ENCODE measurements around the gene IRAK3. TPM values are rescaled to one million over a fixed set of nuclear protein-coding genes. Genes with fewer than 3 reads are reported as not detected.

Gene IRAK3
- total and polyA plus RNA-seq, 3 donors from 2014 or later: 3.1 to 7.0 (median 6.1) TPM

GRCh38 chr12:66194122-66194521 is 5.1 kb downstream of the IRAK3 start:
- DNase-seq: no peak
- Histone ChIP-seq H3K9me3 (no peaks in the 10 kb centered on the region), H3K27me3 (no peaks in the 10 kb centered on the region), H3K4me3 (no peak overlapping the region), H3K4me1 (peaks cover 5% of the 10 kb centered on the region), H3K27ac (no peak overlapping the region), H3K36me3 (ENCODE audit: low read depth, missing control alignments) (no peaks in the 10 kb centered on the region)
- intact Hi-C loops (cut with DNase I; ENCODE audit: low total_unique reads): no loop called here
- 87 to 100% methylated on average over 2 of the region's 2 CpGs for WGBS, 2 donors
- TF ChIP-seq, protein P1, sequence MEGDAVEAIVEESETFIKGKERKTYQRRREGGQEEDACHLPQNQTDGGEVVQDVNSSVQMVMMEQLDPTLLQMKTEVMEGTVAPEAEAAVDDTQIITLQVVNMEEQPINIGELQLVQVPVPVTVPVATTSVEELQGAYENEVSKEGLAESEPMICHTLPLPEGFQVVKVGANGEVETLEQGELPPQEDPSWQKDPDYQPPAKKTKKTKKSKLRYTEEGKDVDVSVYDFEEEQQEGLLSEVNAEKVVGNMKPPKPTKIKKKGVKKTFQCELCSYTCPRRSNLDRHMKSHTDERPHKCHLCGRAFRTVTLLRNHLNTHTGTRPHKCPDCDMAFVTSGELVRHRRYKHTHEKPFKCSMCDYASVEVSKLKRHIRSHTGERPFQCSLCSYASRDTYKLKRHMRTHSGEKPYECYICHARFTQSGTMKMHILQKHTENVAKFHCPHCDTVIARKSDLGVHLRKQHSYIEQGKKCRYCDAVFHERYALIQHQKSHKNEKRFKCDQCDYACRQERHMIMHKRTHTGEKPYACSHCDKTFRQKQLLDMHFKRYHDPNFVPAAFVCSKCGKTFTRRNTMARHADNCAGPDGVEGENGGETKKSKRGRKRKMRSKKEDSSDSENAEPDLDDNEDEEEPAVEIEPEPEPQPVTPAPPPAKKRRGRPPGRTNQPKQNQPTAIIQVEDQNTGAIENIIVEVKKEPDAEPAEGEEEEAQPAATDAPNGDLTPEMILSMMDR (IDR thresholded peaks at IDR 0.05): no peak
- no peak for TF ChIP-seq POLR2A (IDR thresholded peaks at IDR 0.05)

DNA sequence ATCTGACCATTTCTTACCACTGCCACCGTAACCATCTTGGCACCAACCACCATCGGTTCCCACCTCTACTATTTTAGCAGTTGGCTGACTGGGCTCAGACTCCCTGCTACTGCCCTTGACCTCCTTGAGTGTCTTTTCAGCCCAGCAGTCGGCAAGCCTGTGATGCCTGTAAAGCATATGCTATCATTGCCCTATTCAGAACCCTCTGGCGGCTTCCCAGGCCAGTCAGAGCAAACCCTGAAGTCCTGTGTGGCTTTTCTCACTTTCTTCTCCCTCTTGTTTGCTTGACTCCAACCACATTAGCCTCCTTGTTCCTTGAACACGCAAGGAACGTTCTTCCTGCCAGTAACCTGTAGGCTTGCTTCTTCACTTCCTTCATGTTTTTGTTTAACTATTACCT is 6.2 kb downstream of the IRAK3 start:
- Histone ChIP-seq H3K36me3 (ENCODE audit: low read depth, missing control alignments) (no peaks in the 10 kb centered on the region), H3K4me1 (peaks cover 4% of the 10 kb centered on the region), H3K9me3 (no peaks in the 10 kb centered on the region), H3K27me3 (no peaks in the 10 kb centered on the region), H3K4me3 (no peak overlapping the region), H3K27ac (no peak overlapping the region)
- intact Hi-C loops (cut with DNase I; ENCODE audit: low total_unique reads): no loop called here
- TF ChIP-seq, protein P1 (IDR thresholded peaks at IDR 0.05): no peak
- TF ChIP-seq POLR2A (IDR thresholded peaks at IDR 0.05): no peak
- 67 to 69% methylated on average over 6 of the region's 6 CpGs for WGBS, 2 donors
- DNase-seq: no peak

DNA sequence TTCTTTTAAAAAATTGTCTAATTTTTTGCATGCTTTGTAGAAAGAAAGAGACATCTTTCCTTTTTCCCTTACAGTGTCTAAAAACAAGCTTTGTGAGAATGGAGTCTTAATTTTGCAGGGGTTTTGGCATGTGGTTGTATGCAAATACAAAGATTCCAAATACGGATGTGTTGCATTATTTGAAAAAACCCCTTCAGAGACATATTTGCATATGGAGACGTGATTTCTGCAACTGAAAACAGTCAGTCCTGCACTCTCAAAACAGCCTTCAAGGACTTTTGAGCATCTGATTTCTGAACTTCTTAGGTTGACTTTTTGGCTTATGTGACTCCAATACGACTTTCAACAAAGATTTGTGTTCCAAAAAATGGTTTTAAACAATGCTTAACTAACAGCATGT is 7.8 kb downstream of the IRAK3 start:
- no peaks in the 10 kb centered on the region for H3K4me1 ChIP-seq
- H3K36me3 ChIP-seq (ENCODE audit: low read depth, missing control alignments): no peaks in the 10 kb centered on the region
- no peaks in the 10 kb centered on the region for H3K27me3 ChIP-seq
- TF ChIP-seq, protein P1 (IDR thresholded peaks at IDR 0.05): no peak
- TF ChIP-seq POLR2A (IDR thresholded peaks at IDR 0.05): no peak
- 44 to 45% methylated on average over 3 of the region's 3 CpGs for WGBS, 2 donors
- H3K9me3 ChIP-seq: no peaks in the 10 kb centered on the region
- no peak for DNase-seq
- no peak overlapping the region for H3K4me3 ChIP-seq
- no peak overlapping the region for H3K27ac ChIP-seq
- intact Hi-C loops (cut with DNase I; ENCODE audit: low total_unique reads): no loop called here

GRCh38 chr12:66197495-66197921 is 8.5 kb downstream of the IRAK3 start:
- Histone ChIP-seq H3K36me3 (ENCODE audit: low read depth, missing control alignments) (no peaks in the 10 kb centered on the region), H3K4me3 (no peak overlapping the region), H3K9me3 (no peaks in the 10 kb centered on the region), H3K27me3 (no peaks in the 10 kb centered on the region), H3K4me1 (no peaks in the 10 kb centered on the region), H3K27ac (peak overlapping the region in 1 of 2 donors; percentile 0)
- WGBS, 2 donors: 44 to 50% methylated on average over 3 of the region's 3 CpGs
- intact Hi-C loops (cut with DNase I; ENCODE audit: low total_unique reads): no loop called here
- no peak for DNase-seq
- no peak for TF ChIP-seq POLR2A (IDR thresholded peaks at IDR 0.05)
- TF ChIP-seq, protein P1 (IDR thresholded peaks at IDR 0.05): no peak

- no peak for DNase-seq
- Histone ChIP-seq H3K4me3 (no peak overlapping the region), H3K27ac (no peak overlapping the region), H3K9me3 (no peaks in the 10 kb centered on the region), H3K36me3 (ENCODE audit: low read depth, missing control alignments) (no peaks in the 10 kb centered on the region), H3K4me1 (no peaks in the 10 kb centered on the region), H3K27me3 (no peaks in the 10 kb centered on the region)
- WGBS, 2 donors: 51 to 70% methylated on average over 3 of the region's 3 CpGs
- intact Hi-C loops (cut with DNase I; ENCODE audit: low total_unique reads): no loop called here
- no peak for TF ChIP-seq POLR2A (IDR thresholded peaks at IDR 0.05)
- TF ChIP-seq, protein P1 (IDR thresholded peaks at IDR 0.05): no peak
Observed at GRCh38 chr12:66199141-66199540, 10.1 kb downstream of the IRAK3 start.

Data from testis (tissue), 3 donors.